ENCODE measurements around the gene LUC7L3.

DNA sequence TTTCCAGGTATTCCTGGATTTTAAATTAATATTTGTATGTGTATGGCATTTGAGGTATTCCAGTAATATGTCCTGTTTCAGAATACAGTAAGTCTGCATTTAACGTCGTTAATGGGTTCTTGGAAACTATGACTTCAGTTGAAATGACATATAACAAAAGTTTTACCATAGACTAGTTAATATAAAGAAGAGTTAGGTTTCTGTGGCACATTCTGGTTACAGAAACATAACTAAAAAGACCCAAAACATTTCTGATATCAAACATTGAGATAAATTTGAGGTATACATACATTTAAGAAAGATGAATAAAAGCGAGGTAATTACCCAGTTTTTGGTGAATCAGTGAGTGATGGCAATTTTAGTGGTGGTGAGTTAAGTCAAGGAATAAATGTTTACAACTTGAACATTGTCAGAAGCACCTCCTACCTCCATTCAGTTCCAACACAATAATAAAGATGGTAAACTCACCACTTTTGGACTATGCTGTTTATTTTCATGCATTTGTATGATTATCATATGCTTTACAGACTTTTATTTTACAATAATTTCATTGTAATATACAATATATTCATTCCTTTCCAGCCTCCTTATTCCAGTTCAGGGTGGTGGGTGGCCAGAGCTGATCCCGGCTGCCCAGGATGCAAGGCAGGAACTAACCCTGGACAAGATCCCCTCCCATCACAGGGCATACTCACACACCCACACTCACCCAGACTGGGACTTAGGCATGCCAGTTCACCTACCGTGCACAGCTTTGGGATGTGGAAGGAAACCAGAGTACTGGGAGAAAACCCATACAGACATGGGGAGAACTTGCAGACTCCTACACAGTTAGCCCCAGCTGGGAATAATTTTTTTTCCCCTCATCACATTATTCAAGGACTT, 9.7 kb downstream of the LUC7L3 start:
- TF ChIP-seq EZH2 (IDR thresholded peaks at IDR 0.05; ENCODE audit: borderline replicate concordance, insufficient read depth, low read depth, low read length, poor library complexity, severe bottlenecking): no peak
- TF ChIP-seq, protein P1, sequence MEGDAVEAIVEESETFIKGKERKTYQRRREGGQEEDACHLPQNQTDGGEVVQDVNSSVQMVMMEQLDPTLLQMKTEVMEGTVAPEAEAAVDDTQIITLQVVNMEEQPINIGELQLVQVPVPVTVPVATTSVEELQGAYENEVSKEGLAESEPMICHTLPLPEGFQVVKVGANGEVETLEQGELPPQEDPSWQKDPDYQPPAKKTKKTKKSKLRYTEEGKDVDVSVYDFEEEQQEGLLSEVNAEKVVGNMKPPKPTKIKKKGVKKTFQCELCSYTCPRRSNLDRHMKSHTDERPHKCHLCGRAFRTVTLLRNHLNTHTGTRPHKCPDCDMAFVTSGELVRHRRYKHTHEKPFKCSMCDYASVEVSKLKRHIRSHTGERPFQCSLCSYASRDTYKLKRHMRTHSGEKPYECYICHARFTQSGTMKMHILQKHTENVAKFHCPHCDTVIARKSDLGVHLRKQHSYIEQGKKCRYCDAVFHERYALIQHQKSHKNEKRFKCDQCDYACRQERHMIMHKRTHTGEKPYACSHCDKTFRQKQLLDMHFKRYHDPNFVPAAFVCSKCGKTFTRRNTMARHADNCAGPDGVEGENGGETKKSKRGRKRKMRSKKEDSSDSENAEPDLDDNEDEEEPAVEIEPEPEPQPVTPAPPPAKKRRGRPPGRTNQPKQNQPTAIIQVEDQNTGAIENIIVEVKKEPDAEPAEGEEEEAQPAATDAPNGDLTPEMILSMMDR (IDR thresholded peaks at IDR 0.05): no peak

Measured in B cell (primary cell).